Suprapubic skin (tissue), 3 donors: Measurements from ENCODE around the gene MATK.

ENCODE experiments used
- CTCF ChIP-seq, 2 donors: fragments of 200-600 bp in 1 of 2; fragments of 450-650 bp in 1 of 2; sonication (generic) in 1 of 2; IDR thresholded peaks; one replicate each; pipeline ENCODE4 v1.5.1; 2016 to 2019; ENCODE audit warnings: antibody characterized with exemption in 2 of 2, mild to moderate bottlenecking in 1 of 2, moderate library complexity in 1 of 2
- EP300 ChIP-seq: sonication (generic); formaldehyde crosslinking; IDR thresholded peaks from one replicate; pipeline ENCODE4 v1.6.1; 2017; ENCODE audit warnings: antibody characterized with exemption
- POLR2A ChIP-seq, 2 donors: fragments of 450-650 bp; IDR thresholded peaks; one replicate each; pipeline ENCODE4 v1.6.1; 2017; ENCODE audit warnings: antibody characterized with exemption in 2 of 2, mild to moderate bottlenecking in 2 of 2, moderate library complexity in 2 of 2

DNA sequence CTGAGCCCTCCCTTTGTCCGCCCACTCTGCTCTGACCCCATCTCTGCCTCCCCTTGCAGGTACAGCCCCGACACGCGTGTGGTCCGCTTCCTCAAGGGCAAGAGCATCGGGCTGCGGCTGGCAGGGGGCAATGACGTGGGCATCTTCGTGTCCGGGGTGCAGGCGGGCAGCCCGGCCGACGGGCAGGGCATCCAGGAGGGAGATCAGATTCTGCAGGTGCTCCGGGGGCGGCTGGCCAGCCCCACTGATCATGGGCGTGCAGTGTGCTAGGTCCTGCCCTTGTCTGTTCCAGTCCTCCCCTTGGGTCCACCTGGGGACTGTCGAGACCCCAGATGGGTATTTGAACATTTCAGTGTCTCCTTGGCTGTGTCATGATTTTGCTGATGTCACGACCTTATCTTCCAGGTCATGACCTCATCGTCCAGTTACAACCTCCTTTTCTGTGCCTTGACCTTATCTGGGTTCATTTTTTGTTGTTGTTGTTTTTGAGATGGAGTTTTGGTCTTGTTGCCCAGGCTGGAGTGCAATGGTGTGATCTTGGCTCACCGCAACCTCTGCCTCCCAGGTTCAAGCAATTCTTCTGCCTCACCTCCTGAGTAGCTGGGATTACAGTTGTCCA is 50.0 kb downstream of the MATK start:
- no peak for TF ChIP-seq CTCF (IDR thresholded peaks at IDR 0.05)
- no peak for TF ChIP-seq POLR2A (IDR thresholded peaks at IDR 0.05)
- TF ChIP-seq EP300 = no peak
